Psoas muscle (tissue), 8 donors: ENCODE results near the gene MEIS2. TPM values are rescaled to one million over a fixed set of nuclear protein-coding genes. Genes with fewer than 3 reads are reported as not detected.

Experiments
- ATAC-seq, 4 donors: fragments of 200-7000 bp; cut with Tn5 transposase; one replicate each; pipeline ENCODE4 v1.9.1; 2020; ENCODE audit warnings: moderate library complexity in 3 of 4, mild to moderate bottlenecking in 2 of 4
- DNase-seq, 2 donors: peaks; one replicate each; pipeline ENCODE4 v3.0.0-alpha.2; 2020
- H3K27ac ChIP-seq: fragments of 200-600 bp; one replicate; pipeline ENCODE4 v1.8.0; 2022
- H3K27me3 ChIP-seq, 3 donors: fragments of 200-600 bp in 1 of 3; one replicate each; pipeline versions ENCODE4 v1.6.1 to v1.8.0; 2013 to 2022; ENCODE audit warnings: low read length in 2 of 3, mild to moderate bottlenecking in 2 of 3, moderate library complexity in 1 of 3; ENCODE audit not compliant: insufficient read depth in 3 of 3
- H3K36me3 ChIP-seq, 2 donors: fragments of 200-600 bp in 1 of 2; one replicate each; pipeline versions ENCODE4 v1.6.1 to v1.8.0; 2013 to 2022; ENCODE audit warnings: low read depth in 1 of 2, mild to moderate bottlenecking in 1 of 2, moderate library complexity in 1 of 2; ENCODE audit not compliant: insufficient read depth in 1 of 2
- H3K4me1 ChIP-seq: fragments of 200-600 bp; one replicate; pipeline ENCODE4 v1.8.0; 2022
- H3K4me3 ChIP-seq: fragments of 200-600 bp; one replicate; pipeline ENCODE4 v1.8.0; 2022; ENCODE audit warnings: mild to moderate bottlenecking
- H3K9me3 ChIP-seq: fragments of 200-600 bp; one replicate; pipeline ENCODE4 v1.8.0; 2022
- WGBS, 3 donors: extraction: QIAGEN DNeasy Blood & Tissue Kit; methylation state at CpG; one replicate each; pipeline versions ENCODE4 v1.1.6 to v1.1.7; 2013; 5-methylcytosine and 5-hydroxymethylcytosine counted together
- intact Hi-C, 2 donors: fragments of 100-400 bp; cut with DNase I; formaldehyde crosslinking; loops; one replicate each; pipeline versions ENCODE4 v1.11.0 to v1.14.2; 2022
- polyA plus RNA-seq, 3 donors: library from polyadenylated mRNA; stranded (reverse); fragments of 200-250 nt; gene quantifications; one replicate each; pipeline ENCODE4 v1.2.3, GENCODE V29; 2013
- total RNA-seq, 4 donors: library from RNA; stranded (reverse); fragmentation: NEBNext Ultra II Directional in 2 of 4; extraction: Animal tissue kit (Norgen Biotek cat#: 25700) in 2 of 4; gene quantifications; one replicate each; pipeline versions ENCODE4 v1.2.1 to v1.2.4, GENCODE V29; 2021 to 2023
- TF ChIP-seq, protein P1 (sequence below): fragments of 200-600 bp; IDR thresholded peaks from one replicate; pipeline ENCODE4 v1.8.0; 2022; ENCODE audit warnings: antibody characterized with exemption
- donor health status: healthy with polysubstance abuse.
- donor health status: DM: no; HTN: no; CAD: no; lungs with moderate emphysema.
- donor health status: Bipolar disorder and iron deficiency.
- donor health status: healthy.
- donor health status: DM: yes; HTN: yes; CAD: no.
- donor health status: DM: no; HTN: no; CAD: no.
- donor health status: DM: no; HTN: no; CAD: no.
- donor health status: DM: yes; HTN: yes; CAD: no.

The MEIS2 gene
- total and polyA plus RNA-seq, 7 donors: 0.42 to 24.3 (median 1.9) TPM

- Histone ChIP-seq H3K9me3 (no peaks in the 10 kb centered on the region), H3K27ac (no peak overlapping the region), H3K4me3 (no peak overlapping the region), H3K36me3 (no peaks in the 10 kb centered on the region), H3K27me3 (no peaks in the 10 kb centered on the region), H3K4me1 (no peaks in the 10 kb centered on the region)
- no peak for DNase-seq
- intact Hi-C loops: no loop called here
- no peak for ATAC-seq
- TF ChIP-seq, protein P1, sequence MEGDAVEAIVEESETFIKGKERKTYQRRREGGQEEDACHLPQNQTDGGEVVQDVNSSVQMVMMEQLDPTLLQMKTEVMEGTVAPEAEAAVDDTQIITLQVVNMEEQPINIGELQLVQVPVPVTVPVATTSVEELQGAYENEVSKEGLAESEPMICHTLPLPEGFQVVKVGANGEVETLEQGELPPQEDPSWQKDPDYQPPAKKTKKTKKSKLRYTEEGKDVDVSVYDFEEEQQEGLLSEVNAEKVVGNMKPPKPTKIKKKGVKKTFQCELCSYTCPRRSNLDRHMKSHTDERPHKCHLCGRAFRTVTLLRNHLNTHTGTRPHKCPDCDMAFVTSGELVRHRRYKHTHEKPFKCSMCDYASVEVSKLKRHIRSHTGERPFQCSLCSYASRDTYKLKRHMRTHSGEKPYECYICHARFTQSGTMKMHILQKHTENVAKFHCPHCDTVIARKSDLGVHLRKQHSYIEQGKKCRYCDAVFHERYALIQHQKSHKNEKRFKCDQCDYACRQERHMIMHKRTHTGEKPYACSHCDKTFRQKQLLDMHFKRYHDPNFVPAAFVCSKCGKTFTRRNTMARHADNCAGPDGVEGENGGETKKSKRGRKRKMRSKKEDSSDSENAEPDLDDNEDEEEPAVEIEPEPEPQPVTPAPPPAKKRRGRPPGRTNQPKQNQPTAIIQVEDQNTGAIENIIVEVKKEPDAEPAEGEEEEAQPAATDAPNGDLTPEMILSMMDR: no peak
- 75 to 79% (median 79%) methylated on average over 4 of the region's 4 CpGs for WGBS, 3 donors
Observed at GRCh38 chr15:36996538-36997181, 103.7 kb downstream of the MEIS2 start.

- Histone ChIP-seq H3K27ac (no peak overlapping the region), H3K9me3 (no peaks in the 10 kb centered on the region), H3K4me3 (no peak overlapping the region), H3K27me3 (no peaks in the 10 kb centered on the region), H3K4me1 (no peaks in the 10 kb centered on the region), H3K36me3 (no peaks in the 10 kb centered on the region)
- DNase-seq (no peak), ATAC-seq (no peak)
- WGBS, 3 donors: 82 to 86% (median 86%) methylated on average over 2 of the region's 2 CpGs
- TF ChIP-seq, protein P1: no peak
- intact Hi-C loops: no loop called here
Observed at GRCh38 chr15:36996121-36996520, 104.2 kb downstream of the MEIS2 start.

DNA sequence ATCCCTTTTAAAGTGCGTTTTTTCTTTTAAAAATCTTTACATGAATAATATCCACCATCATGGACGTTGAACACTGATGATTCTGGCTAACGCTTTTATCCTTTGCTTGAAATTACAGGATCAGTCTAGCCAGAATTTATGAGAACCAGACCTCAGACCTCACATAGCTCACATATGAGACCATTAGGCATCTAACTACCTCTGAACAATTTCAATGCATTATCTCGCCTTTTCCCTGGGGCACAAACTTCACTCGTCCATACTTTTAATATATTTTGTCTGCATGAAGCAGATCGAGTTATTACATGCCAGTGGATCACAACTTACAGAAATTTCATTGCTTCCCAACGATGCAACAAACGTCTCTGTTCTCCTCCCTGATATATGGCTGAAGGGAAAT lies 105.6 kb downstream of the MEIS2 start:
- intact Hi-C loops: no loop called here
- Histone ChIP-seq H3K27ac (no peak overlapping the region), H3K4me3 (no peak overlapping the region), H3K27me3 (no peaks in the 10 kb centered on the region), H3K4me1 (no peaks in the 10 kb centered on the region), H3K36me3 (no peaks in the 10 kb centered on the region), H3K9me3 (no peaks in the 10 kb centered on the region)
- TF ChIP-seq, protein P1: no peak
- 57 to 59% (median 57%) methylated on average over 8 of the region's 8 CpGs for WGBS, 3 donors
- DNase-seq: no peak
- ATAC-seq: no peak

DNA sequence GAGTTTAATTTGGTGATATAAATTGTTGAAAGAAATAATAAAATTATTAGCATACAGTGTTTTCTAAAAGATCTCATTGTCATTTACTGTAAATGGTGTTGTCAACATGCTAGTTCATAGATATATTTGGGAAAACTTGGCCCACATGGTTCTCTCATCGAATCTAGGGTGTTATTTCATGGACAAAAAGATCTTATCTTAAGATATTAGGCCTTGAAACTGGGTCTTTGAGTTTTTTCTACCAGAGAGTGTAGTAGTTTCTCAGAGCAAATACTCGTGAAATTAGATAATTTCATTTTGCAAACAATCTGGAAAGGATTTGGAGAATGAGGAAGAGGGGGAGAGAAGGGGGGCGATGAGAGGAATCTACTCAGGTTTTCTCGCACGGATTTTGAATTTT lies 107.9 kb downstream of the MEIS2 start:
- intact Hi-C loops: no loop called here
- Histone ChIP-seq H3K4me3 (no peak overlapping the region), H3K27ac (no peak overlapping the region), H3K36me3 (no peaks in the 10 kb centered on the region), H3K27me3 (no peaks in the 10 kb centered on the region), H3K4me1 (no peaks in the 10 kb centered on the region), H3K9me3 (no peaks in the 10 kb centered on the region)
- 85% methylated on average over 5 of the region's 5 CpGs for WGBS, 3 donors
- TF ChIP-seq, protein P1: no peak
- DNase-seq (no peak), ATAC-seq (no peak)

- H3K36me3 ChIP-seq: no peaks in the 10 kb centered on the region
- intact Hi-C loops: no loop called here
- DNase-seq (no peak), ATAC-seq (no peak)
- H3K4me1 ChIP-seq: no peaks in the 10 kb centered on the region
- TF ChIP-seq, protein P1: no peak
- H3K27ac ChIP-seq: no peak overlapping the region
- peaks cover 10% of the 10 kb centered on the region for H3K9me3 ChIP-seq
- no peak overlapping the region for H3K4me3 ChIP-seq
- H3K27me3 ChIP-seq: no peaks in the 10 kb centered on the region
Observed at GRCh38 chr15:36988947-36989346, 111.4 kb downstream of the MEIS2 start.
